ENCODE results near the gene RYR1.

- TF ChIP-seq CTCF (IDR thresholded peaks at IDR 0.05) (no peak), POLR2A (IDR thresholded peaks at IDR 0.05) (no peak)
Measured at GRCh38 chr19:38587562-38587961, 154.1 kb downstream of the RYR1 start.

All from lower leg skin (tissue), 3 donors.